ENCODE results near the gene CDC20B. TPM values are rescaled to one million over a fixed set of nuclear protein-coding genes. Genes with fewer than 3 reads are reported as not detected.
A peak's percentile ranks its signal among the peaks of the same experiment; 100 is the strongest.

Gene CDC20B
- total RNA-seq, 1 donor from 2014 or later: not detected

GRCh38 chr5:55211184-55211874 lies 38.4 kb upstream of the CDC20B start:
- DNase-seq (ENCODE audit: low read depth) (peak; percentile 41), FAIRE-seq (no peak)
- H3K36me3 ChIP-seq (ENCODE audit: control insufficient read depth, insufficient read depth, low read length): no peaks in the 10 kb centered on the region
- H3K4me3 ChIP-seq (ENCODE audit: low read depth, low read length): no peak overlapping the region
- H3K27me3 ChIP-seq (ENCODE audit: control insufficient read depth, insufficient read depth, low read length): no peaks in the 10 kb centered on the region
- TF ChIP-seq CTCF (IDR thresholded peaks at IDR 0.05; ENCODE audit: insufficient read depth, low read length, severe bottlenecking): no peak

- Histone ChIP-seq H3K4me3 (ENCODE audit: low read depth, low read length) (no peak overlapping the region), H3K27me3 (ENCODE audit: control insufficient read depth, insufficient read depth, low read length) (no peaks in the 10 kb centered on the region), H3K36me3 (ENCODE audit: control insufficient read depth, insufficient read depth, low read length) (no peaks in the 10 kb centered on the region)
- DNase-seq (ENCODE audit: low read depth) (peak; percentile 79), FAIRE-seq (no peak)
- no peak for TF ChIP-seq CTCF (IDR thresholded peaks at IDR 0.05; ENCODE audit: insufficient read depth, low read length, severe bottlenecking)
These were observed 32.0 kb upstream of the CDC20B start for GRCh38 chr5:55205001-55205400.

- Histone ChIP-seq H3K27me3 (ENCODE audit: control insufficient read depth, insufficient read depth, low read length) (peaks cover 2% of the 10 kb centered on the region), H3K36me3 (ENCODE audit: control insufficient read depth, insufficient read depth, low read length) (no peaks in the 10 kb centered on the region), H3K4me3 (ENCODE audit: low read depth, low read length) (no peak overlapping the region)
- TF ChIP-seq CTCF (IDR thresholded peaks at IDR 0.05; ENCODE audit: insufficient read depth, low read length, severe bottlenecking): no peak
- DNase-seq (ENCODE audit: low read depth): peak; percentile 58
- FAIRE-seq: no peak
These were observed 18.2 kb upstream of the CDC20B start for GRCh38 chr5:55191165-55191564.

GRCh38 chr5:55188656-55189540 lies 15.9 kb upstream of the CDC20B start:
- TF ChIP-seq CTCF (IDR thresholded peaks at IDR 0.05; ENCODE audit: insufficient read depth, low read length, severe bottlenecking): no peak
- DNase-seq (ENCODE audit: low read depth): no peak
- Histone ChIP-seq H3K36me3 (ENCODE audit: control insufficient read depth, insufficient read depth, low read length) (no peaks in the 10 kb centered on the region), H3K4me3 (ENCODE audit: low read depth, low read length) (no peak overlapping the region), H3K27me3 (ENCODE audit: control insufficient read depth, insufficient read depth, low read length) (peaks cover 2% of the 10 kb centered on the region)
- no peak for FAIRE-seq

- TF ChIP-seq CTCF (IDR thresholded peaks at IDR 0.05; ENCODE audit: insufficient read depth, low read length, severe bottlenecking): peak; percentile 41
- H3K36me3 ChIP-seq (ENCODE audit: control insufficient read depth, insufficient read depth, low read length): no peaks in the 10 kb centered on the region
- H3K4me3 ChIP-seq (ENCODE audit: low read depth, low read length): no peak overlapping the region
- FAIRE-seq: no peak
- DNase-seq (ENCODE audit: low read depth): peak; percentile 67
- H3K27me3 ChIP-seq (ENCODE audit: control insufficient read depth, insufficient read depth, low read length): peaks cover 2% of the 10 kb centered on the region
These were observed 14.4 kb upstream of the CDC20B start for GRCh38 chr5:55187370-55187769.
